GM19099 (cell line): ENCODE measurements around the gene STMND1.

Experiments used
- POLR2A ChIP-seq: IDR thresholded peaks from 3 replicates; pipeline ENCODE4 v1.6.1; 2011; ENCODE audit warnings: low read depth; ENCODE audit not compliant: insufficient read length; ENCODE audit errors: extremely low read depth

The STMND1 gene

DNA sequence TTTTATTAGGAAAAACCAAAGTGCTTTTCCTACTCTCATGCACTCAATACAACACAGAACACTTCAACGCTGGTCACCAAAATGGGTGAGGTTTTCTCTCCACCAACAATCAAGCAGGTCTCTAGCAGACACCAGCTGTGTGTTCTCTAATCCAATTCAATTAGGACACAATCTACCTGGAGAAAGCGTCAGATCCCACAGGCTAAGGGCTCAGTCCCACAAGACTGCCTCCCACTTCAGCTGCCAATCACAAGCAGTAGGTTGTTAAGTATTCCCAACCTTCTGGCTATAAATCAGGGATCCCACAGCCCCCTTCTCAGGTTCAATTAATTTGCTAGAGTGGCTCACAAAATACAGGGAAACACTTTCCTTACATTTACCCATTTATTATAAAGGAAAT, 47.7 kb downstream of the STMND1 start:
- no peak for TF ChIP-seq POLR2A

DNA sequence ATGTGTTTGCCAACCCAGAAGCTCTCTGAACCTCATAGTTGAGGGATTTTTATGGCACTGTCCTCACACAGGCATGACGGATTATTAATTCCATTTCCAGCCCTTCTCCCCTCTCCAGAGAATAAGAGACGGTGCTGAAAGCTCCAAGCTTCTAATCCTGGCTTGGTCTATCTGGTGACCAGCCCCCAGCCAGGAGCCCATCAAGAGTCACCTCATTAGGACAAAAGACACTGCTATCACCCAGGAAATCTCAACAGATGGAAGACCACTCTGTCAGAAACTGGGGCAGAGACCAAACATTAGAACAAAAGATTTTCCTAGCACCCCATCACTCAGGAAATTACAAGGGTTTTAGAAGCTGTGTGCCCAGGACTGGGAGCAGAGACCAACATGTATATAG, 48.2 kb downstream of the STMND1 start:
- no peak for TF ChIP-seq POLR2A

DNA sequence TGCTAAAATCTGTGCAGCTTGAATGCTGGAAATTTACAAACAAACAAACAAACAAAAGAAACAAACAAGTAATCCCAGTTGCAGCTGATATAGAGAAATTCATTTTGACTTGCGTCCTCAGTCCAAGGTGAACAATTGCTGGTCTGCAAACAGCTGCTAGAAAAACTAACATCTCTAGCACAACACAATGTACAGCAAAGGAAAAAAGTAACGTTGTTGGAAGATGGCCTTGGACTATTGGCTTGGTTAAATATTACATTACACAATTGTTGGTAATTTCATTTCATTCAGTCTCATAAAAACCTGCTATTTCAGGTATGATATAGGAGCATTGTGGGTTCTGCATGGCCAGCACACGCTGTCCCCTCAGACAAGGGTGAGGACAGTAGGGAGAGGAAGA, 50.0 kb downstream of the STMND1 start:
- TF ChIP-seq POLR2A: no peak

DNA sequence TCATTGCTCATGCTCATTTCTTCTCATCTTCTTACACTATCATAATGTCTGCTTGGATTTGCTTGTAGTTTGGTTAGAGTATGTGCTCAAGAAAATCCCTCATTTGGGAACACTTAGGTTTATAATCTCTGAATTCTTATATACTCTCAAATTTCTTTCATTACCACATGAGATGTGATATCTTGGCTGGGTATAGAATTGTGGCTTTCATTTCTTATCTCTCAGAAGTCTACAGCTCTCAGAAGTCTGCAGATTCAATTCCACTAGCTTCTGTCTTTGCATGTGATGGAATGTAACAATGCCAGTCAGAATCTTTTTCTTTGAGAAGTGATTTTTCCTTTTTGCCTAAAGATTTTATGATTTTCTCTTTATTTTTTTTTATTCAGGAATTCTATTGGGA, 50.9 kb downstream of the STMND1 start:
- TF ChIP-seq POLR2A: no peak

DNA sequence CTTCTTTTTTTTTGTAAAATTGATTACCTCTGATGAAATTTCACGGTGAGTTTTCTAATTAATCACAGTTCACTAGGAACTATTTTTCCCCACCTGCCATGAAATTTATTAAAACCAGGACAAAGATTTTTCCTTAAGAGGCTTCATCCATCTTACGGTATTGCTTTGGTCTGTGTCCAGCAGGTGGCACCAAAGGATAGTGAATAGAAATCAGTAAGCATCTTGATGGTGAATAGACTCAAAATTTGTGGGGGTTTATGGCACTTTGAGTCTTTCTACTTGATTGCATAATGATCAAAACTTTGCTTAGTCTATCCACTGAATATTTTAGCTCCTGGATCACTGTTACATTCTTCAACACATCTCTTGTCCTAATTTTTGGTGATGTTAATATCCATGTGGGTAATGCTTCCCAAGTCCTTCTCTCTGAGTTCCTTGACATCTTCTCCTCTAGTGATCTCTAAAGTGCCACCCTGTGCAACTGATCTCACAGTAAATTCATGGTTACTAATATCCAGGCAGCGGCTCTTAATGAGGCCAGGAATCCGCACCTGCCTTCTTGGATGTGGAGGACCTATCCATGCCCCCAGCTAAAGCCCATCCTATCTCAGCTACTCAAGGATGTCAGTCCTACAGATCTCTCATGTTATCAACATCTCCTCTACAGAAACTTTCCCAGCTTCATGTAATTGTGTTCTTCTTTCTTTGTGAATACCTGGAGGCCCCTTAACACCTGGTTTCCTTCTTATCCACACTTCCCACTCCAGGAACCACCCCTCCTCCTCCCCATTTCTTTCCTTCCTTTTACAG, 54.5 kb downstream of the STMND1 start:
- TF ChIP-seq POLR2A: no peak

DNA sequence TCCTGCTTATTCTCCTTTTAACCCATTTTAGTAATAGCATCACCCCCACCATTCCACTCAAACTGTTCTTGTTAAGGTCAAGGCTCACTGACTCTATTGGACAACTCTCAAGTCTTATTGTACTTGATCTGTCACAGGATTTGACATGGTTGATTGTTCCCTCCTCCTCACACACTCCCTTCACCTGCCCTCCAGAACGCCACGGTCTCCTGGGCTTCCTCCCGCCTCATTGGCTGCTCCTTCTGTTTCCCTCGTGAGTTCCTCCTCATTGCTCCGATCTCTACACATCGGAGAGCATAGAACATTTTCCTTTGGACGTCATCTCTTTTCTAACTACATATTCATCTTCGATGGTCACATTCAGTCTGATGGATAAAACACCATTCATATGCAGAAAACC, 55.1 kb downstream of the STMND1 start:
- TF ChIP-seq POLR2A: no peak

DNA sequence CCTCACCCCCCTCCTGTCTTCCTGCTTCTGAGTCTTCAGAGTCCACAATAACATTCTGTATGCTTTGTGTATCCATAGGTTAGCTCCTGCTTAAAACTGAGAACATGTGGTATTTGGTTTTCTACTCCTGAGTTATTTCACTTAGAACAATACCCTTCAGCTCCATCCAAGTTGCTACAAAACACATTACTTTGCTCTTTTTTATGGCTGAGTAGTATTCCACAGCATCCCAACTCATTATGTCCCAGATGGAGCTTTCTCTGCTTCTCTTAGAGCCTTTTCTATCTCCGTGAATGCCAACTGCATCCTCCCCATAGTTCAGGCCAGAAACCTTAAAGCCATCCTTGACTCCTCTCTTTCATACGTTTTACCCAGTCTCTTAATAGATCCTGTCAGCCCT, 55.8 kb downstream of the STMND1 start:
- TF ChIP-seq POLR2A: no peak

DNA sequence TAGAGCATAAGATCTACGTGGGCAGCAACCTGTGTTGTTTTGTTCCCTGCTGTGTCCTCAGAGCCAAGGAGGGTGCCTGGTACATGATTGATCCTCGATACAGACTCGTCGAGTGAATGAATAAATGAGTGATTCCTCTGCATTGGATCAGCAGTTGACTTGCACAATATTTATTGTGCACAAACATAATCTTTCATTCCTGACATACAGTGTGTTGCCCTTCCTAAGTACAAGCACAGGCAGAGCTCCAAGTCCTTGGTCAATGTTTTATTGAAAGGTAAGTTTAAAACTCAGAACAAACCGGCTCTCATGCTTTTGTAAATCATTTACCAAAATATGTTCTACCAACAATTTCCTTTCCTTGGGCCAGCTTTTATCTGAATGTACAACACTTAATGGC, 57.4 kb downstream of the STMND1 start:
- no peak for TF ChIP-seq POLR2A

DNA sequence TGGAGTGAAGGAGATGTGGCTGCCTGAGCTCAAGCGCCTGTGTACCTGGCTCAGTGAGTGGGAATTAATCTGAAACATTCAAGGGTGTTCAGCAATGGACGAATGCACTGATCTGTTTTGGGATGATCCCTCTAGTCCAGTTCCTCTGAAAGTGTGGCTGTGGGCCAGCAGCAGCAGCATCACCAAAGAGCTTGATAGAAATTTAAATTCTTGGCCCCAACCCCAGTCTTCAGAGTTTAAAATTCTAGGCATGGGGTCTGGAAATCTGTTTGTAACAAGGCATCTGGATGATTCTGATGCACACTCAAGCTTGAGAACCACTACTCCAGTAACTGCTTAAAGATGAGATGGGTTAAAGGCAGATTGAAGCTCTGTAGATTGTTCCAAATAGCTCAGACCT, 59.2 kb downstream of the STMND1 start:
- TF ChIP-seq POLR2A: no peak

DNA sequence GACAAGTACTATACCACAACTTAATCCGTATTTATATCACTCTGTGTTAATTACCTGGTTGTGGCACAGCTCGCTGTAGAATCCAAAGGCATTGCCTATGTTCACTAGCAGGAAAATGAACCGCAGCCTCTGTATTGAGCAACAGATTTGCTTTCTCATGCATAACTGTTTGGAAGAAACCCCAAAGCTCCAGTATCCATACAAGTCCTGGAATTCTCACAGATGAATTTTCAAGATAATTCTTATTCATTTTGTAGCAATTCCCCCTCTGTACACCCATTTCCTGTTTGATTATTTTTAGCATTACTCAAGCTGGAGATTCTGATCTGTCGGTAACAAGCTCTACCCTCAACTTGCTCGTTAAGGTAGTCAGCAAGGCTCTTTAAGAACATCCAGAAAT, 63.5 kb downstream of the STMND1 start:
- no peak for TF ChIP-seq POLR2A

DNA sequence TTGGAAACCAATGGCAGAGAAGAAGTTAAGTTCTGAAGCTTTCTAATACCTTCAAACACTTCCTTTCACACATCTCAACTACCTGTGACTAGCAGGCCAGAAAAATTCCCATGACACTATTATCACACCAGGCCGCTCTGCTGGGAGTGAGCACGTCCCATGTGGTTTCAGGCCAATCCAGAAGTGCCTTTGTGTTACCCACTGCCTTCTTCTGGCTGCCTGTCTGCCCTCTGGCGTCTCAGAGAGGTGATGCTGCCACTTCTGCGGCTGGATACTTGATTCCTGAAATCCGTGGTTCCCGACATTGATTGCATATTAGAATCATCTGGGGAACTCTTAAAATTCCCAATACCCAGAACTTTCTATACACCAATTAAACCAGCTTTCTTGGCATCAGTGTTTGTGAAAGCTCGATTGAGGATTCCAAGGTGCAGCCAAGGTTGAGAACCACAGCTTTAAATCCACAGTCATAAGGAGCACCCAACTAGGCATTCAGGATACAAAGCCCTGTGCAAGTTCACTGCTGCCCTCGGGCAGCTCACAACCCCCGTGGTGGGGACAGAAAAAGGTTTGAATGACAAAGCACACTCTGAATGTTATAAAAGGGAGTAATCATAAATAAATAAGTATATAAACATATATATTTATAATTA, 65.6 kb downstream of the STMND1 start:
- no peak for TF ChIP-seq POLR2A

DNA sequence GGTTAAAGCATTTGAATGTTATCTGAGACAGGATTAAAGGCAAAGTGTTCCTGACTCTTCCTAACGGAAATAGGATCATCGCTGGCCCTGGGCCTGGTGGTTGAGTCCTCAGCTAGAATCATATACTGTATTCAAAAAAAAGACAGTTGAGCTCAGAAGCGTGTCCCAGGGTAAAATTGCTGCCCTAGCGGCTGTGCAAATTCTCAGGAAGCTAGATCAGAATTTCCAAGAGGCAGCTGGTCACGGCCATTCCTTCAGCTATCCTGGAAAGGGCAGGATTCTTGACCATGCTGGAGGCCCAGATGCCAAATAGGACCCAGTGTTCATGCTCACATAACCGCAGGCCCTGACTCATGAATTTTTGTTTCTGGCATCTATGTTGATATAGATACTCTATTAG, 67.4 kb downstream of the STMND1 start:
- no peak for TF ChIP-seq POLR2A

DNA sequence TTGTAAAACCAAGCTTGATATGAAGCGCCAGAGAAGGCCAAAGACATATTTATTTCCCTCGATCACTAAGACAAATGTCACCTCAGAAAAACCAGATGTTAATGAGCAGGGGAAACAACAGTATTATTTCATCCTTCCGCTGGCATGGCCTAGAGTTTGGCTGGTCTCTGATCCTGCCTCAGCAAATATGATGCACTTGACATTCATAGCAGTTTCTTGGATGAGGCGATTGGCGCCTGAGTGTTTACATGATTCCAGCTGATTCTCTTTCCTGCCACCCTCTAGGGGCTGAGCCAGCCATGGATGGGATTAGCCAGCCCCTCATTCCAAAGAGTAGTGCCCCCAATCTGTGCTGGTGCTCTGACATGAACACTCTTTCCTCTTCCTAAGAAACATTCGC, 67.9 kb downstream of the STMND1 start:
- no peak for TF ChIP-seq POLR2A

DNA sequence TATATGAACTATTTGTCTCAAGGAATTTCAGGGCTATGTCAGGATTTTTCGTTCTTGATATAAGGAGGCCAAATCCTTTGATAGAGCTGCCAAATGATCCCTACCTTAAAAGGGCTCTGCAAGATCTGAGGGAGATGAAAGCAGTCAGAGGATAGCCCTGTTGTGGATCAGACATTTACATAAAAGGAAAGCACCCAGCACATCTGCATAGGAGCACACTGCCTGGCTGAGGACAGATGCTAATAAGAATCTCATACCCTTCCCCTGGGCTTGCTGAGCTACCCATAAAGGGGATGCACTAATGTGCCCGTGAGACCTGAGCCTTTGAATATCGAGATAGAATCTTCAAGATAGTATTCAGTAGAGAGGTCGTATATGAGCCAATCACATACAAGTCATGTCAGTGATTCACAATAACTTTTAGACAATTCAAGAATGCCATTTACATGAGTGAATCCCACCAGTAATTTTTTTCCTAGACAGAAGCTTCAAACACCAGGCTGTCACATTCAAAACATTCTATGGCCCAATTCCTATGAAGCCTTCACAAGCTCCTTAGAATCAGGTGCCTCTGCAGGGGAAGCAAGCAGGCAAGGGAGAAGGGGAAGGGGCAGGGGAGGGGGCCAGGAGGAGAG, 71.1 kb downstream of the STMND1 start:
- no peak for TF ChIP-seq POLR2A

DNA sequence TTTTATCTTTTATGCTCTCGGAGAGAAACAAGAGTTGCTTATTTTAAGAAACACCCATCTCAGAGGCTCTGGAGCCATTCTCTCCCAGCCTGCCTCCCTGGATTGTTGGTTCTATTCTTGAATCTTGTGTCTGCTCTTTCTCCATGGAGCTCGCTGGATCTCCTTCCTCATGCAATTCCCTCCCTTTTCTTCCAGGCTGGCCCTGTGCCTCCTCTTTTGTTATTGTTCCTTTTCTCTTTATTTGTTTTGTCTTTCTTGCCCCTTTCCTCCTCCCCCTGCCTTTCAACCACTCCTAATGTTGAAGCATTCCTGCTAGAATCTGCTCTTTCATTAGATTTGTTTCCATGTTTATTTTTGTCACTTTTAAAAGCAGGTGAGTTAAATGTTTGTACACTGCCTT, 76.5 kb downstream of the STMND1 start:
- no peak for TF ChIP-seq POLR2A
